ENCODE results near the gene OLFM1.

The OLFM1 gene

DNA sequence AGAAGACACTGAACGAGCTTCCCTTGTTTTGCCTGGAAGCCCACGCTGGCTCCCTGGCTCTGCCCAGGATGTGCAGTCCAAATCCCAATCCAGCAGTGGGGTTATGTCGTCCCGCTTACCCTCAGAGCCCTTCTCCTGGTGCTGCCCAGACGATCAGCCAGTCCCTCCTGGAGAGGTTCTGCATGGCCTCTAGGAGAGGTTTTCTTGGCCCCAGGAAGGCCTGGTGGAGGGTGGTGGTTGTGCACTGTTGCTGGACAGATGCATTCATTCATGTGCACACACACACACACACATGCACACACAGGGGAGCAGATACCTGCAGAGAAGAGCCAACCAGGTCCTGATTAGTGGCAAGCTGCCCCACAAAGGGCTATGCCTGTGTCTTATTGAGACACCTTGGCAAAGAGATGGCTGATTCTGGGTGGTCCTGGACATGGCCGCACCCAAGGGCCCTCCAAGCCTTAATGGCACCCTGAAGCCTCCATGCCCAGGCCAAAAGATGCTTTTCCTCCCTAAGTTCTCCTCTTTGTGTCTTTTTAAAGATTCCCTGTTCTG lies 10.5 kb upstream of the OLFM1 start:
- no peak for FAIRE-seq

DNA sequence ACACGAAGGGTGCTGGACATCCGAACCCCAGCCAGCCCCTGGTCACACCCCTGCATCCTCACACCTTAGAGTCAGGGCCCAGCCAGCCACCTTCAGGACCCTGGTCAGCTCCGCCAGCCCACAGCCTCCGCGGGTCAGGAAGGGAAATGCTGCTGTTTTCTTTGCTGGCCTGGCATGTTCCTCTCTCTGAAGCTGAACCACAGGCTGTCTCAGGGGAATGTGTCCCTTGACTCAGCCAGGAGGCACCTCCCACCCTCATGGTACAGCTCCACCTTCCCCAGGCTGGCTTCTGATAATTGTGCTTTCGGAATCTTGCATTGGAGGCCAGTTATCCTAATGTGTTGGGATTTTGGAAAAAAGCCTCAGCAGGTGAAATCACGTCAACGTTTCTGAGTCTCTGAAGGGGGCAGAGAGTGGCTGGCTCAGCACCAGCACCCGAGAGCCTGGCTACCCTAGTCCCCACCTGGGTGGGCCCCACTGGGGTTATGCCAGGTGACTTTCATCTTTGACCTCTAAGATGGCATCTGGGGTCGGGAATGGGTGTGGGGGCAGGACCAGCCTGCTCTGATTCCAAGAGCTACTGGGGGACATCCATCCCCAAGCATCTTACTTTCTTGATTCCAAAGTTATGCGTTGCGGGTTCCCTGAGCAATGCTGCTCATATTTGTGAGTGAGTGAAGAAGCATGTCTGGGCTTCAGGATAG lies 9.8 kb upstream of the OLFM1 start:
- no peak for FAIRE-seq

DNA sequence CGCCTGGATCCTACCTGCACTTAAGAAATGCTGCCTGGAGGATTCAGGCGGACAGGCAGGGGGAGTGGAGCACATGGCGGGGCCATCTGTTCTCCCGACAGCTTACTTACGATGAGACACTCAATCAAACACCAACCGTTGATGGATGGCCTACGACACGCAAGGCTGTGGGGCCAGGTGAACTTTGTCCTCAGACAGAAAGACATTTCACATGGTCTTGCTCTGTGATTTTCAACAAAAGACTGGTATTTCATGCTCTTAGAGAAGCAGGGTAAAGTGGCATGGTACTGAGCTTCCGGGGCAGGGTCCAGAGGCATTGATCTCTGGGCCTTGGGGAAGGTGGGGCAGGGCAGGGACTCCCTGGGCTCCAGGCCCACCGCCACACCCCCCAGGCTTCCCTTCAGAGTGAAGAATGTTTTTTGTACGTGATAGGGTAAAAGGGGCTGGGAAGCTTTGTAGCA lies 9.1 kb upstream of the OLFM1 start:
- FAIRE-seq = no peak

DNA sequence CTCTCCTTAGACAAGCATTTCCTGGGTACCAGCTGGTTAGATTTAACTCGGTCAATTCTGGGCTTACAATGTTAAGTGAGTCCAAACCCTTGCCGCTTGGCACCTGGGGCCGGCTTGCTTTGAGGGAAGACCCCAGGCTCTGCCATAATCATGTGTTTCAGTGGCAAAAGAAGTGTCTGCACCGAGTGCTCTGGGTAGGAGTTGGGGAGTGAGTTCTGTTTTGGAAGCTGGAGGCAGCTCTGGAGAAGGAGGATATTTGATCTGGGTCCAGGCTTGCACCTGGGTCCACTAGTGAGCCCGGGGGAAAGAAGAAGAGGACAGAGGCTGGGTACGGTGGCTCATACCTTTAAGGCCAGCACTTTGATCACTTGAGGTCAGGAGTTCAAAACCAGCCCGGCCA lies 8.4 kb upstream of the OLFM1 start:
- FAIRE-seq = no peak

DNA sequence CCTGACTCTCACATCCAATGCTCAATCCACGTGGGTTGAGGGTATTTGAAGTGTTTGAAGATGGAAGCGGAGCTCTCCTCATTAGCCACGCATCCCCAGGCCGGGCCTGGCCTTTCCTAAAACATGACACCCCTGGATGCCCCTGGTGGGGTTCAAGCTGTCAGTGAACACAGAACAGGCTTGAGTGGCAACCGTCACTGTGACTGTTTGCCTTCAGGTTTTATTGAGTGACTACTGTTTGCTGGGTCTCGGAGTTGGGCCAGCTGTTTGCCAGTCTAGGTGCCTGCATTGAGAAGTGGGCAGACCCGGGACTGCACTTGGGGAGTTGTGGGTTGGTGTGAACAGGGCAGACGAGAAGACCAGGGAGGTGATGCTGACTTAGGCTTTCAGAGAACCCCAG lies 7.8 kb upstream of the OLFM1 start:
- FAIRE-seq = no peak

DNA sequence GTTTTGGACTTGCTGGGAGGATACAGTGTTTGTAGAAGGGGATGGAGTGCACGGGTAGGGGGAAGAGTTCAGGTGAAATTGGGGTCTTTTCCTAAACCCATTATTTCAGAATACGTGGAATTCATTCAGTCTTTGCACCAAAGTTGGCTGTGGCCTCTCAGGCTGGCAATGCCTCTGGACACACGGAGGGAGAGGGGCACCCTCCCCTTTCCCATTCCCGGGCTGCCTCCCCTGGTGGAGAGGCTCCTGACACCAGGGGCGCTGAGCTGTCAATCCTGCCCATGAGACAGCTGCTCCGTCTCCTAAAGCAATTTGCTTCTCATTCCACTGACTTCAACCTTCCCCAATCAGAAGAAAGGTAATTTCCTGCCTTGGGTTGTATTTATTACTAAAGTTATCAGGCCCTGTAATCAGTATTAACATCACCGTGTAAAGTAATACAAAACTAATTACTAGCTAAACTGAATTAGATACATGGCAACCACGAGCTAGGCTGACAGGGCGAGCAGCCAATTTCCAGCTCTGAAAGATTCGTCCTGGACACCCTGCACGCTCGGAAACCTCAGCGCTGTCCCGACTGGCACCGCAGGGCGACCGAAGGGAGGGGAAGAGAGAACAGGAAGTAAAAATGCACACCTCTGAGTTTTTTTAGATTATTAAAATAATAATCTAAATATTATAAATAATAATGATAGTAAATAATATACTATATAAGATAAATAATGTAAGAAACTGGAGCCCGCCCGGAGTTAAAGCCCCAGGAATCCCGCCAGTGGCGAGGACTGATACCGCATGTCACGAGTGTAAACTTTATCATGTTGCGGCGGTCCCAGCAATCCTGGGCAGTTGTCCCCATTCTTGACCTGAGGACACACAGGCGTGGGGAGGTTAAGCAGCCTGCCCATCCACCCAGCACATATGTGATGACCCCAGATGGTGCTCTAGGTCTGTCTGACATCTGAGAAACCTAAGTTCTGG lies 6.9 kb upstream of the OLFM1 start:
- FAIRE-seq = no peak

DNA sequence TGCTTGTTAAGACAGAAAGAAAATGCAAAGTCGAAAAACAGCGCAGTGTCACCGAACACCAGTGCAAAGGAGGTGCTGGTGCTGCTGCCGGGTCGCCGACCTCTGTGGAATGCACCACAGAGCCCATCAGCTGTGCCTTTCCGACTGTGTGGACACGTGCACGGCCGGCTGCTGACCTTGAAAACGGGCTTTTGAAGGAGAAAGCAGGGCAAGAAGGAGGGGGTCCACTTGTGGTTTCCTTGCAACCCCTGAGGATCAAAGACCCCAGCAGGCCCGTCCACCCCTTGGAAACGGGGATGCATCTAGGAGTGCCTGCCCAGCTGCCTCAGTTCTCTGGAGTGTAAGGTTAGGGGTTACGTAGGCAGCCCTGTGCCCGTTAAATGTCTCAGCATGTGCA lies 6.2 kb upstream of the OLFM1 start:
- no peak for FAIRE-seq

DNA sequence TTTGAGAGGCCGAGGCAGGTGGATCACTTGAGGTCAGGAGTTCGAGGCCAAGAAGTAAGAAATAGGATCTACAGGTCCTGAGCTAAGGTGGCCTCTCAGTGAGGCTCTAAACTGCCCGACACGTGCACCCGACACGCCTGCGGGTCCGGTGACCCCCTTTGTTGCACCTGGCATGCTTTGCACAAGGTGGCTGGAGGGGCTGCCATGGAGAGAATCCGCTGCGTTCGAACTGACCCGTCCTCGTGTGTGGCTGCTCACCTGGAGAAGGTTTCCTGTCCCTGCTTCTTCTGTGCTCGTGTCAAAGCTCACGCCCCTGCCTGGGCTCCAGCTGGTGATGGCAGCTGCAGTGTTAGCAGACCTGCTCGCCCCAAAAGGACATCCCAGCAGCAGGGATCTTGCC lies 5.7 kb upstream of the OLFM1 start:
- FAIRE-seq = no peak

DNA sequence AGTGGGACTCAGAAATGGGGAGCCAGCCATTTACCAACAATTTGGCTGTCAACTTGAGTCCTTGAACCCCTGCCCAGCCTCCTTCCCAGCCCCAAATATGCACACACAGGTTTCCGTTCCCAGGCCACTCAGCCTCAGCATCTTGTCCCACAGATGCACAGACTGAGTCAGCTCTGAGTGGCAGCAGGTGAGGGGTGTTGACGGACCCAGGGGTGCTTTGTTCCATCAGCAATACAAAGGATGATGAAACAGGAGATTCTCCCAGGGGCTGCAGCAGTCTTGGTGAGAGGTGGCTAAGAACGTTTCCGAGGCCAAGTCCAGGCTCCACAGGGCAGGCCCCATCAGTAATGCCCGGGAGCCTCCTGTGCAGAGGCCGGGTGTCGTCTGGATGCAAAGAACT lies 4.9 kb upstream of the OLFM1 start:
- FAIRE-seq = no peak

DNA sequence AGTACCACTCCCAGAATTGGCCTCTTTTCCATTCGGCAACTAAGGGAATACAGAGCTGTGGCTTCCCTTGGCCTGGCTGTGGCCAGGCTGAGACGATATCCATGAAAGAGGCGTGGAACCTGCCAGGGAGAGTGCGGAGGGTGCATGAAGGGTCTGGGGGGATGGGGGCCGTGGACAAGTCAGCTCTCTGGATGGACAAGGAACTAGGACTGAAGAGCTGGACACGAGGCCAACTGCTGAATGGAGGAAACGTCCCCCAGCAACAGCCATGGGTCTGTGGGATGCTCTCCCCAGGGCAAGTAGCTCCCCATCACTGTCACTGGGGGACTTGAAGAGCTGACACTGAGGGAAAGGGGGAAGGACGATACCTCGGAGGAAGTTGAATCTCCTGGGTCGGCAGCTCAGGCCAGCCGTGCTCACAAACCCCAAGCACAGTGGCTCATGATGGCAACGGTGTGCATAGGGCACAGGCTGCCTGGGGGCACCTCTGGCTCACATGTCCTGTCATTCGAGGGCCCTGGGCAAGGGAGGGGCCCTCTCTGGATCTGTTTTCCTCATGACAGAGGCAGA lies 4.1 kb upstream of the OLFM1 start:
- FAIRE-seq = no peak

DNA sequence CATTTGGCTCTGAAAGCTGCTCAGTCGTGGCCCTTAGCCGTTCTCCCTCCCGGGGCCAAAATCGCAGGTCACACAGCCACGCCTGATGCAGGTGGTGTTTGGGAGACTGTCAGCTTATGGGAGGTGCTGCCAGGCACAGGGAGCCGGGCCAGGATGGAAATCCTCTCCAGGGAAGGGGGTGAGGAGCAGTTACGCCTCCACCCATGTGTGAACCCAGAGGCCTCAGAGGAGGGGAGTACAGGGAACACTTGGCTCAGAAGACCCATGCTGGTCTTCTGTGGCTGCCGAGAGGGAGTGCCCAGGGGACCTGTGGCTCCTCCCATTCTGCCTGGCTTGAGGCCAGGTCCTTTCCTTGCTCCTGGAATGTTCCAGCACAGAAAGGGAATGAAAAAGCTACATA lies 3.6 kb upstream of the OLFM1 start:
- no peak for FAIRE-seq

DNA sequence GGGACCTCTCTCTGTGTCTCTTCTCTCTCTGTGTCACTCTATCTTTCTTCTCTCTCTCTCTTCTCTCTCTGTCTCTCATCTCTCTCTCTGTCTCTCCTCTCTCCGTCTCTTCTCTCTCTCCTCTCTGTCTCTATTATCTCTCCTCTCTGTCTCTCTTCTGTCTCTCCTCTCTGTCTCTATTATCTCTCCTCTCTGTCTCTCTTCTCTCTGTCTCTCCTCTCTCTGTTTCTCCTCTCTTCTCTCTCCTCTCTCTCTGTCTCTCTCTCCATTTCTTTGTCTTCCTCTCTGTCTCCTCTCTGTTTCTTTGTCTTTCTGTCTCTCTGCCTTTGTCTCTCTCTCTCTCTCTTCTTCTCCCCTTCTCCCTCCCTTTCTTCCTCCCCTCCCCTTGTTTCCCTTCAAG lies 3.2 kb upstream of the OLFM1 start:
- no peak for FAIRE-seq

DNA sequence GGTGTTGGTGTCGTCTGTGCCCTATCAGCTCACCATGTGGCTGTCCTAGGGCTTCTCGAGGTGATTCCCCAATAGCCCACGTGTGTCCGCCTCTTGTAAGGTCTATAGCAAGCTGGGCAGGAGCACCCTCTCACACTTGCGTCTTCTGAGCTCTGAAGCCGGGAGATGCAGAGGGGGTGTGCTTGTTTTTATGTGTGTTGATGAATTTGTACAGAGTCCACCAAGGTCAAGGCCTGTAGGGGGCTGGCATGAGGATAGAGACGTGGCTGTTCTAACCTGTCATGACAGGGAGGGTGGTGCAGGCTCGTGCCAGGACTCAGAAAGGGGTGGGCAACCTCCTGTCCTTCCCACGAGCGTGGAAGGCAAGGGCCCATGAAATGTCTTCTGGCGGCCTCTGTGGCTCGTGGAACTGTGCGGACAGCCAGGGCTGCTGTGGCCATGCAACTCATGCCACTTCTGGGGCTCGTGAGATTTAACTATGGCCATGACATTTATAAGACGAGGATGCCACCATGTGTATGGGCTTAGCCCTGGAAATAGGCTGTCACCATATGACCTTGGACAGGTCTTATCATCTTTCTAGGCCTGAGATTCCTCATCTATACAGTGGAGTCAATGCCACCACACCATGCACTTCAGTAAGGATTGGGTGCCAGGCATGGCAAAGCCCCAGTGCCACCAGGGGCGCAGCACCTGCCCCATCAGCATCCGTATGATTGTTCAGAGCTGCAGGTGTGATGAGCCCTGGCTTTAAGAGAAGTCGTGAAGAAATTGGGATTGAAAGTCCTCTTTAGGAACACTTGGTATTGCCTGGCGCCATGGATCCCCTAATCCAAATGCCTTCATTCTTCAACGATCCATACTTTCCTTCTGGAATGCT lies 2.3 kb upstream of the OLFM1 start:
- FAIRE-seq = no peak

DNA sequence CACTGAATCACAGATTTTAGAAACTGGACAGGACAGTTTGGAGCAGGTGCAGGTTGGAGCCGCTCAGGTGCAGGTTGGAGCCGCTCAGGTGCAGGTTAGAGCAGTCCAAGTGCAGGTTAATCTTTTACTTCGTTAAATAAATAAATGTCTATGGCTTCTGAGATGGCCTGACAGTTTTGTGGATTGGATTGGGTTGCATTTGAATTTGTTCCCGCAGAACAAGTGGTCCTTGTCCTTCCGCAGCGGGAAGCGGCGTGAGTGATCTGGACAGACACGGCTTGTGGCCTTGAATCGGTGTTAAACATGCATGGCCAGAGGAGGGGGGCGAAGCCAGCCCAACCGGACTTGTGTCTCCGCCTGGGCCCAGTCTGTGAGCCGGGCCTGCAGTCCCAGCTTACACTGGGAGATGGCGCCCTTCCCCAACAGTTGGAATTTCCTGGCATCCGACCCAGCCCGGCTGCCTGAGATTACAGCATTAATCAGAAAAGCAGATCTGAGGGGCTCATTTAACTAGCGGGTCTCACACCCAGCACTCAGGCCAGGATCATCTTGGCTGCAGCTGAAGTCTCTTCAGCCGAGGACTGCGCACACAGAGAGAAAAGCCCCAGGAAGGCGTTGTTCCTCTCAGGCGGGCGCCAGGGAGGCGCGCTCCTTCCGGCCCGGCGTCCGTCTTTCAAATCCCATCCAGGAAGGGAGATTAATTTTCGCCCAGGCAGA lies 1.5 kb upstream of the OLFM1 start:
- peak; percentile 39 for FAIRE-seq

DNA sequence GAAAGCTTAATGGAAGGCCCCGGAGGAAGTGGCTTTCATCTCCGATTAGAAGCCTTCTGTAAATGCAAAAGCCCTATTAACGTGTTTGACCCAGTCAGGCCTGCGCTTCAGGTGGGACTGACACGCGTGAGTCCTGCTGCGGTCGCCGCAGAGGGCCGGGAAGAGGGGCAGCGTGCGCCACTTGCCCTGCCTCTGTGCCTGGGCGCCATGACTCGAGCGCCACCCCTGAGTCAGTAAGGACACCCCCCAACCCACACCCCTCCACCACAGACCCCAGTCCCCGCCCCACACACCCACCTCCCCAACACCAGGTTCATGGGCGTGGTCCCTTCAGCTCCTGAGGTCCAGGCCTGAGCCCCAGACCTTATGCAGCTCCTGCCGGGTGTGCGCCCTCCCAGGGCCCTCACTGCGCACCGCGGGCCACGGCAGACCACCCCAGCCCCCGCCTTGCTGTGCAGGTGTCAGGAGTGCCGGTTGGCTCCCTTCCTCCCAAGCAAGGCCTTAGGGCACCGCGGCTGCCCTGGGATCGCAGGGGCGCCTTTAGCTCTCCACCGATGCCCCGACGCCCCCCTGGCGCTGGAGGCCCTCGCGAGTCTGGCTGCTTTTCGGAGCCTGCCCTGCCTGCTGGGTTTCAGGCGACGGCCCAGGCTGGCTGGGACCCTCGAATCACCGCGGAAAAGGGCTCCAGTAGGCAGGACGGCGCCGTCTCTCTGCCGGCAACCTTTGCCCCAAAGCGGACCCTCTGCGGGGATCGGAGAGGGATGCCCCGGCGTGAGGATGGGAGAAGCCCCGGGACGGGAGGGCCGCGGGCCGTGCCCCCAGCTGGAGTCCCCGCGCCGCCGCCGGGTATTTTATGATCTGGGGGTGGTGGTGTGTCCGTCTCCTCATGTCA lies 625 bp upstream of the OLFM1 start:
- FAIRE-seq = no peak

DNA sequence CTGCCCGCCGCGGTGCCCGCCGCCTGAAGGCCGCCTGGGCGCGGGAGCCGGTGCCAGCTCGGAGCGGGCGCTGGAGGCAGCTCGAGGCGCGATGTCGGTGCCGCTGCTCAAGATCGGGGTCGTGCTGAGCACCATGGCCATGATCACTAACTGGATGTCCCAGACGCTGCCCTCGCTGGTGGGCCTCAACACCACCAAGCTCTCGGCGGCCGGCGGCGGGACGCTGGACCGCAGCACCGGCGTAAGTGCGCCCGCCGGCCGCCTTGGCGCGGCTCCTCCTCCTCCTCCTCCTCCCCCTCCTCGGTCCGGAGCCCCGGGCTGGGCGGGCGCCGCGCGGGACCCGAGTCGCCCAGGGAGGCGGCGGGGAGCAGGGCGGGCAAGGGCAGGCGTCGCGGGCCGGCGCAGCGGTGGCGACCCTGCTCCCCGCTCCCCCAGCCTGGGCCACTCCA lies 455 bp downstream of the OLFM1 start:
- no peak for FAIRE-seq

DNA sequence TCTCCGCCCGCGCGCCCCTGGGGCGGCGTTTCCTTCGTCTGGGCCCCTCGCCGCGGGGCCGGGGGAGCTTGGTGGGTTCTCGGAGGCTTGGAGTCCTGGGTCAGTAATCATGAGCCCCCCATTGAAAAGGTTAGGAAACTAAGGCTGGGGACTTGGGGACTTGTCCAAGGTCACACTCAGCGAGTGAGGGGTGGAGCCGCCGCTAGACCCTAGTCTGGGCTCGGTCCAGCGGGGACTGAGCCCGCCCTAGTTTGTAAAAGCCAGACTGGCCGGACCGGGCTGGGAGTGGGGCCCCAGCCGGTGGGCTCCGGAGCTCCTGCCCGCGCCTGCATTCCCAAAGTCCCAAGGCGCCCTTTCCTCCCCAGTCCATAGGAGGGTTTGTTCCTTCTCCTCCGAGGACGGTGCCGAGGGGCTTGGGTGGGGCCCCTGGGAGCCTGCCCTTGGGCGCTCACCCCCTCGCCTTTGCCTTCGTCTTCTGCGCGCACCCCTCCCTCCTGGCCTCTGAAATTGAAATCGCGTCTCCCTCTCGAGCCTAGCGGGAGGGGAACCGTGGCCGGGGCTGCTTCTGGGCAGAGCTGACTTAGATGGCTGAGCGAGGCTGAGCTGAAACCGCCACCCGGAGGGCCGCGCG lies 995 bp downstream of the OLFM1 start:
- no peak for FAIRE-seq

DNA sequence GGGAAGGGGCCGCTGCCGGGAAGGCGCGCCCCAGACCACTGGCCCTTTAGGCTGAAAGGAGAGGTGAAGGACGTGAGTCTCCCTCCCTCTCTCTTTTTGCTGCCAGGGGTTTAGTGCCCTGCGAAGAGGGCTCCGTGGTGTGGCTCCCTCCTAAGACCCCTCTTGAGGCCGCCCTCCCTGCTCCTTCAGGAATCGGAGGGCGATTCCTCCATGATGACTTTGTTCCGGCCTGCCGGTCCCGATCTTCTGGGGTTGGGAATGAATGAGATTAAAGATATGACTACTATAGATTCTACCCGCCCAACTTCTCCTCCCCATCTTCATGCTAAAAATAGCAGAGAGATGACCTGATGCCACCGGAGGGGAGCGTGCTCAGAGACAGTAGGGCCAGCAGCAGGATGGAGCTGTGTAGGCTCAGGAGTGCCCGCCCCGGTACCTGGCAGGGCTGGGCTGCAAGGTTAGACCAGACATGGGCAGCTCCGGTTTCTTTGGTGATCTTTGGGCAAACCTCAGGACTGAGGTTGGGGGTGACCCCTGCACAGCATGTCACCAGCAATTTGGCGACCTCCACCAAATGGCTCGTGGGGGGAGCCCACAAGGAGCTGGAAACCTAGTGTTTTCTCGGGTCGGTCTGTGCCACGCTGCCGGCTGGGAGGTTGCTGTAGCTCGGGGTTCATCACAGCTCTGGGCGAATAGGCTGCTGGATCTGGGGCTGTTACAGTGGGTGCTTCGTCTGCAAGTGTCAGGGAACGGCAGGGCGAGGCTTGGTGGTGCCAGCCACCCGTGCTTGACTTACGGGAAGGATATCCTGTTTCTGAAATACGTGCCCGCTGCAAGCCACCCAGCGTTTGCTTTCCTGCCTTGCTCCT lies 1.7 kb downstream of the OLFM1 start:
- no peak for FAIRE-seq

DNA sequence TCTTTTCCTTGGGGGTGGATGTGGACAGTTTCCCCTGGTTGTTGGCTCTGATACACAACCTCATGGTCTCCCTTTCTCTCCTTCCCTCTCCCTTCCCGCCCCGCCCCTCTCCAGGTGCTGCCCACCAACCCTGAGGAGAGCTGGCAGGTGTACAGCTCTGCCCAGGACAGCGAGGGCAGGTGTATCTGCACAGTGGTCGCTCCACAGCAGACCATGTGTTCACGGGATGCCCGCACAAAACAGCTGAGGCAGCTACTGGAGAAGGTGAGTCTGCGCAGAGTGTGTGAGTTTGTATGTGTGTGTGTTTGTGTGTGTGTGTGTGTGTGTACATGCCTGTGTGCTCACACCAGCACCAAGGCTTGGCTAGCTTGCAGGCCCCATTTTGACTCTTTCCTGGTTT lies 2.6 kb downstream of the OLFM1 start:
- FAIRE-seq = no peak

All from endometrium (tissue), 2 donors.